GM12878 (cell line): ENCODE data around the gene LIN28B. TPM values are rescaled to one million over a fixed set of nuclear protein-coding genes. Genes with fewer than 3 reads are reported as not detected.

Experiments
- ATAC-seq: fragments of 200-7000 bp; cut with Tn5 transposase; 3 replicates; pipeline ENCODE4 v1.9.1; 2020; ENCODE audit warnings: mild to moderate bottlenecking, moderate library complexity
- BruUV-seq: library from RNA; stranded (reverse); fragments of 400-500 nt; replicated peaks from 2 replicates; lab custom pipeline; 2021; lab: Mats Ljungman, UMichigan
- CTCF ChIA-PET: fragments of 300-600 bp; sonication (Branson Sonifier 250); formaldehyde crosslinking; extraction: SDS; loops from one replicate; lab custom pipeline; 2021; ENCODE audit warnings: inconsistent platforms; lab: Yijun Ruan, JAX
- POLR2A ChIA-PET: fragments of 350-600 bp; formaldehyde crosslinking; extraction: SDS; loops from one replicate; lab custom pipeline; 2021; ENCODE audit warnings: inconsistent platforms; lab: Charles Lee
- RAD21 ChIA-PET: fragments of 300-600 bp; sonication (Branson Sonifier 250); formaldehyde crosslinking; loops from one replicate; lab custom pipeline; 2023; ENCODE audit warnings: antibody characterized with exemption; ENCODE audit not compliant: unreplicated experiment; lab: Charles Lee
- SMC1A ChIA-PET: fragments of 300-600 bp; sonication (Branson Sonifier 250); formaldehyde crosslinking; loops from one replicate; lab custom pipeline; 2023; ENCODE audit not compliant: unreplicated experiment, uncharacterized antibody; lab: Charles Lee
- DNase-seq: peaks from one replicate; pipeline ENCODE4 v3.0.0-alpha.2; 2011; ENCODE audit warnings: low read depth, low spot score
- FAIRE-seq: peaks from 3 replicates; lab custom pipeline; 2011; peaks lifted over from hg19 to GRCh38; lab: Jason Lieb, UNC
- H2AFZ ChIP-seq: 2 replicates; pipeline ENCODE4 v1.6.0; 2011; ENCODE audit warnings: low read depth, low read length, control low read depth; ENCODE audit not compliant: control insufficient read depth
- H3K27ac ChIP-seq: 2 replicates; pipeline ENCODE4 v1.5.1; 2011; ENCODE audit warnings: control low read depth; ENCODE audit not compliant: control insufficient read depth, insufficient read depth
- H3K27me3 ChIP-seq, 2 experiments: replicated peaks in 1 of 2; 2 replicates each; pipeline versions ENCODE4 v1.6.0 to v1.6.1; 2011; ENCODE audit warnings: low read length in 1 of 2; ENCODE audit not compliant: control insufficient read depth in 2 of 2, insufficient read depth in 2 of 2
- H3K36me3 ChIP-seq, 2 experiments: 2 replicates each; pipeline ENCODE4 v1.5.1; 2011; ENCODE audit warnings: low read length in 1 of 2; ENCODE audit not compliant: control insufficient read depth in 2 of 2, insufficient read depth in 2 of 2
- H3K4me1 ChIP-seq: 2 replicates; pipeline ENCODE4 v1.6.1; 2011; ENCODE audit warnings: mild to moderate bottlenecking, low read length, moderate library complexity, mixed read lengths; ENCODE audit not compliant: control insufficient read depth, insufficient read depth
- H3K4me2 ChIP-seq: 2 replicates; pipeline ENCODE4 v1.6.0; 2011; ENCODE audit warnings: control low read depth; ENCODE audit not compliant: control insufficient read depth, insufficient read depth
- H3K4me3 ChIP-seq: fragments of 200-600 bp; sonication (generic); 2 replicates; pipeline ENCODE4 v1.5.1; 2016
- H3K79me2 ChIP-seq: 2 replicates; pipeline ENCODE4 v1.6.0; 2011; ENCODE audit warnings: low read length; ENCODE audit not compliant: control insufficient read depth, insufficient read depth
- H3K9ac ChIP-seq: 2 replicates; pipeline ENCODE4 v1.8.0; 2011; ENCODE audit warnings: low read length, control low read depth, mixed read lengths; ENCODE audit not compliant: control insufficient read depth, insufficient read depth
- H3K9me3 ChIP-seq: replicated peaks from 3 replicates; pipeline ENCODE4 v1.5.1; 2011; ENCODE audit warnings: mild to moderate bottlenecking, low read length; ENCODE audit not compliant: control insufficient read depth, insufficient read depth
- H4K20me1 ChIP-seq: 2 replicates; pipeline ENCODE4 v1.6.0; 2011; ENCODE audit not compliant: control insufficient read depth, insufficient read depth
- EGR1 ChIP-seq, 2 experiments: IDR thresholded peaks; 1 replicate in 1 of 2; 2 replicates in 1 of 2; pipeline ENCODE4 v1.6.1; 2011 to 2012; ENCODE audit warnings: low read depth in 2 of 2, low read length in 2 of 2, borderline replicate concordance in 1 of 2, mild to moderate bottlenecking in 1 of 2, moderate library complexity in 1 of 2
- NFIC ChIP-seq: IDR thresholded peaks from 2 replicates; pipeline ENCODE4 v1.6.1; 2012; ENCODE audit warnings: low read depth, mild to moderate bottlenecking, inconsistent platforms, low read length, moderate library complexity
- NR2F1 ChIP-seq: fragments of 450-650 bp; conservative IDR thresholded peaks from 2 replicates; pipeline ENCODE4 v1.6.1; 2017; ENCODE audit warnings: mild to moderate bottlenecking
- ZZZ3 ChIP-seq: IDR thresholded peaks from 2 replicates; pipeline ENCODE4 v1.6.1; 2011; ENCODE audit warnings: low read depth; ENCODE audit not compliant: control insufficient read depth, insufficient read length
- WGBS: methylation state at CpG from one replicate; pipeline ENCODE4 v1.1.6; 2016; ENCODE audit warnings: low lambda C conversion rate; ENCODE audit not compliant: insufficient replicate concordance, insufficient coverage; ENCODE audit errors: missing lambda C conversion rate; 5-methylcytosine and 5-hydroxymethylcytosine counted together
- in situ Hi-C: fragments of 300-500 bp; cut with MboI; formaldehyde crosslinking; loops from 9 replicates; pipeline ENCODE4 v1.14.3; 2018; ENCODE audit warnings: mixed read lengths
- intact Hi-C: fragments of 100-400 bp; cut with micrococcal nuclease; formaldehyde crosslinking; loops from one replicate; pipeline ENCODE4 v1.14.2; 2022; ENCODE audit not compliant: unreplicated experiment
- polyA plus RNA-seq, 11 experiments: library from polyadenylated mRNA; depleted of rRNA in 4 of 11; unstranded in 6 of 11; stranded (reverse) in 5 of 11; fragments of >200 nt; fragmentation: Nextera tagmentation in 4 of 11; fragmentation: Illumina TruSeq in 1 of 11; extraction: Ambion mirVana in 4 of 11; extraction: Trizol in 1 of 11; gene quantifications; 1 replicate in 1 of 11; 2 replicates in 10 of 11; pipeline versions ENCODE4 v1.2.1 to v1.2.3, GENCODE V29; 2011 to 2016; ENCODE audit warnings: inconsistent platforms in 2 of 11, missing spikeins in 2 of 11, low read depth in 1 of 11
- total RNA-seq, 4 experiments: library from RNA; depleted of rRNA in 3 of 4; stranded (reverse); fragments of >200 nt in 3 of 4; fragmentation: Illumina TruSeq in 1 of 4; extraction: Trizol in 1 of 4; gene quantifications; 2 replicates each; pipeline versions ENCODE4 v1.2.1 to v1.2.3, GENCODE V29; 2013 to 2021
- TF ChIP-seq, protein P1 (sequence below): fragments of 450-650 bp; IDR thresholded peaks from 2 replicates; pipeline ENCODE4 v1.6.1; 2017; ENCODE audit warnings: low read depth, mild to moderate bottlenecking, moderate library complexity
- TF ChIP-seq, protein P2 (sequence below): fragments of 450-650 bp; IDR thresholded peaks from 2 replicates; pipeline ENCODE4 v1.6.1; 2017; ENCODE audit warnings: mild to moderate bottlenecking, low read depth, inconsistent platforms; ENCODE audit not compliant: poor library complexity, severe bottlenecking

The LIN28B gene
- total and polyA plus RNA-seq, 10 of the 15 experiments (the other 5 are each of a cell fraction or from before 2014, with no cell fraction given), result 0.01 to 2.4 (median 0.09) TPM; not detected in 6

DNA sequence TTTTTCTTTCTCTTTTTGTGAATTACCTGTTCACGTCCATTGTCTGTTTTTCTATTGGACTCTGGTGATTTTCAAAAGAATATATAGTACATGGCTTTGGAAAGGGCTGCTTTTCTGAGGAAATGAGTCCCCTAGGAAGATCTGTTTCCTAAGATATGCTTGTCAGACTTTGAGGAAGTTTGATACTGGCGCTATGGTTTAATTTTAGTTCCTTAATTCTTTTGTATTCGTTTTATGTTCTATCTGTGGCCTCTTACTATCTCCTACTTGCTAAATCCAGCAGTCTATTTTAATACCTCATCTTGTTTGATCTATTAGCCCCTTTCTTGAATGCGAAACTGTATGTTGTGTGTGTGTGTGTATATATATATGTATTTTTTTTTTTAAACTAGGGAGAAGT lies 101.9 kb downstream of the LIN28B start:
- H3K36me3 ChIP-seq, result no peaks in the 10 kb centered on the region
- H3K4me2 ChIP-seq, result no peak overlapping the region
- in situ Hi-C loops, result no loop called here

More for the DNA sequence above, 101.9 kb downstream of the LIN28B start:
- no peak overlapping the region for H3K27ac ChIP-seq
- DNase-seq (no peak), ATAC-seq (no peak), FAIRE-seq (no peak)
- no peaks in the 10 kb centered on the region for H3K9me3 ChIP-seq
- no peaks in the 10 kb centered on the region for H3K4me1 ChIP-seq
- TF ChIP-seq EGR1 (IDR thresholded peaks at IDR 0.05; ENCODE audit: borderline replicate concordance in 1 of 2, low read depth in 2 of 2, low read length in 2 of 2), result no peak
- no peak for TF ChIP-seq ZZZ3
- no peak for TF ChIP-seq NFIC
- TF ChIP-seq, protein P1, sequence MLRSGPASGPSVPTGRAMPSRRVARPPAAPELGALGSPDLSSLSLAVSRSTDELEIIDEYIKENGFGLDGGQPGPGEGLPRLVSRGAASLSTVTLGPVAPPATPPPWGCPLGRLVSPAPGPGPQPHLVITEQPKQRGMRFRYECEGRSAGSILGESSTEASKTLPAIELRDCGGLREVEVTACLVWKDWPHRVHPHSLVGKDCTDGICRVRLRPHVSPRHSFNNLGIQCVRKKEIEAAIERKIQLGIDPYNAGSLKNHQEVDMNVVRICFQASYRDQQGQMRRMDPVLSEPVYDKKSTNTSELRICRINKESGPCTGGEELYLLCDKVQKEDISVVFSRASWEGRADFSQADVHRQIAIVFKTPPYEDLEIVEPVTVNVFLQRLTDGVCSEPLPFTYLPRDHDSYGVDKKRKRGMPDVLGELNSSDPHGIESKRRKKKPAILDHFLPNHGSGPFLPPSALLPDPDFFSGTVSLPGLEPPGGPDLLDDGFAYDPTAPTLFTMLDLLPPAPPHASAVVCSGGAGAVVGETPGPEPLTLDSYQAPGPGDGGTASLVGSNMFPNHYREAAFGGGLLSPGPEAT, result no peak
- no peak for TF ChIP-seq NR2F1
- TF ChIP-seq, protein P2, sequence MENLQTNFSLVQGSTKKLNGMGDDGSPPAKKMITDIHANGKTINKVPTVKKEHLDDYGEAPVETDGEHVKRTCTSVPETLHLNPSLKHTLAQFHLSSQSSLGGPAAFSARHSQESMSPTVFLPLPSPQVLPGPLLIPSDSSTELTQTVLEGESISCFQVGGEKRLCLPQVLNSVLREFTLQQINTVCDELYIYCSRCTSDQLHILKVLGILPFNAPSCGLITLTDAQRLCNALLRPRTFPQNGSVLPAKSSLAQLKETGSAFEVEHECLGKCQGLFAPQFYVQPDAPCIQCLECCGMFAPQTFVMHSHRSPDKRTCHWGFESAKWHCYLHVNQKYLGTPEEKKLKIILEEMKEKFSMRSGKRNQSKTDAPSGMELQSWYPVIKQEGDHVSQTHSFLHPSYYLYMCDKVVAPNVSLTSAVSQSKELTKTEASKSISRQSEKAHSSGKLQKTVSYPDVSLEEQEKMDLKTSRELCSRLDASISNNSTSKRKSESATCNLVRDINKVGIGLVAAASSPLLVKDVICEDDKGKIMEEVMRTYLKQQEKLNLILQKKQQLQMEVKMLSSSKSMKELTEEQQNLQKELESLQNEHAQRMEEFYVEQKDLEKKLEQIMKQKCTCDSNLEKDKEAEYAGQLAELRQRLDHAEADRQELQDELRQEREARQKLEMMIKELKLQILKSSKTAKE, result no peak
- 0% methylated on average over 4 of the region's 4 CpGs for WGBS
- H3K4me3 ChIP-seq, result no peak overlapping the region
- H2AFZ ChIP-seq, result no peak overlapping the region
- intact Hi-C loops, result no loop called here
- no peak overlapping the region for H3K9ac ChIP-seq
- CTCF ChIA-PET, result no interaction called here
- RAD21 ChIA-PET, result interaction anchor here (0.6 kb wide), 1 partner anchor 30 kb away, joined by 5 read pairs; no protein-coding TSS in a partner anchor
- BruUV-seq, result no TSS peak
- H3K79me2 ChIP-seq, result no peaks in the 10 kb centered on the region
- no peaks in the 10 kb centered on the region for H3K27me3 ChIP-seq
- SMC1A ChIA-PET, result no interaction called here
- POLR2A ChIA-PET, result no interaction called here
- no peaks in the 10 kb centered on the region for H4K20me1 ChIP-seq
